AG08396 (cell line): ENCODE results near the gene MYCBPAP.
A peak's percentile ranks its signal among the peaks of the same experiment; 100 is the strongest.

Source experiments
- DNase-seq: peaks from one replicate; pipeline ENCODE4 v3.0.0; 2012; ENCODE audit warnings: low spot score, mixed read lengths

The MYCBPAP gene

GRCh38 chr17:50556803-50557202 lies 48.6 kb downstream of the MYCBPAP start:
- DNase-seq: no peak

GRCh38 chr17:50557630-50558029 lies 49.4 kb downstream of the MYCBPAP start:
- DNase-seq: no peak

- no peak for DNase-seq
Measured at GRCh38 chr17:50558091-50558490, 49.9 kb downstream of the MYCBPAP start.

- DNase-seq: no peak
Measured at GRCh38 chr17:50558581-50558940, 50.3 kb downstream of the MYCBPAP start.

- no peak for DNase-seq
Measured at GRCh38 chr17:50558941-50559614, 50.8 kb downstream of the MYCBPAP start.

- peak; percentile 72 for DNase-seq
Measured at GRCh38 chr17:50559674-50560184, 51.5 kb downstream of the MYCBPAP start.

GRCh38 chr17:50560185-50560824 lies 52.1 kb downstream of the MYCBPAP start, which contains the start of gene CACNA1G:
CACNA1G (plus strand) TSS chr17:50560715; CDS start chr17:50561460, 745 bp downstream.
- peak; percentile 98 for DNase-seq

- DNase-seq: no peak
Measured at GRCh38 chr17:50560931-50561745, 52.9 kb downstream of the MYCBPAP start.

GRCh38 chr17:50561746-50562141 lies 53.5 kb downstream of the MYCBPAP start:
- no peak for DNase-seq

GRCh38 chr17:50562242-50563091 lies 54.2 kb downstream of the MYCBPAP start:
- no peak for DNase-seq

- DNase-seq: no peak
Measured at GRCh38 chr17:50563092-50563511, 54.9 kb downstream of the MYCBPAP start.

GRCh38 chr17:50564916-50565315 lies 56.7 kb downstream of the MYCBPAP start:
- DNase-seq: peak; percentile 85

- DNase-seq: peak; percentile 44
Measured at GRCh38 chr17:50565402-50566350, 57.4 kb downstream of the MYCBPAP start.

- DNase-seq: no peak
Measured at GRCh38 chr17:50566886-50567285, 58.6 kb downstream of the MYCBPAP start.

GRCh38 chr17:50568659-50569058 lies 60.4 kb downstream of the MYCBPAP start:
- no peak for DNase-seq

- no peak for DNase-seq
Measured at GRCh38 chr17:50569592-50569991, 61.4 kb downstream of the MYCBPAP start.

GRCh38 chr17:50570032-50570431 lies 61.8 kb downstream of the MYCBPAP start:
- DNase-seq: no peak

GRCh38 chr17:50570528-50570927 lies 62.3 kb downstream of the MYCBPAP start:
- no peak for DNase-seq

- DNase-seq: no peak
Measured at GRCh38 chr17:50571681-50572080, 63.4 kb downstream of the MYCBPAP start.

GRCh38 chr17:50572541-50572940 lies 64.3 kb downstream of the MYCBPAP start:
- DNase-seq: no peak
